Ascending aorta (tissue), 2 donors: Measurements from ENCODE around the gene ASB1. TPM values are rescaled to one million over a fixed set of nuclear protein-coding genes. Genes with fewer than 3 reads are reported as not detected.

Experiments used
- DNase-seq, 2 donors: peaks; one replicate each; pipeline ENCODE4 v3.0.0-alpha.2; 2019; ENCODE audit warnings: low spot score in 2 of 2
- H3K27ac ChIP-seq, 2 donors: fragments of 200-600 bp; sonication (generic); one replicate each; pipeline ENCODE4 v1.5.1; 2016 to 2017; ENCODE audit warnings: mild to moderate bottlenecking in 1 of 2
- H3K27me3 ChIP-seq: fragments of 200-600 bp; sonication (generic); one replicate; pipeline ENCODE4 v1.5.1; 2017
- H3K36me3 ChIP-seq, 2 donors: fragments of 200-600 bp; sonication (generic); one replicate each; pipeline ENCODE4 v1.5.1; 2016
- H3K4me1 ChIP-seq, 2 donors: fragments of 200-600 bp; sonication (generic); one replicate each; pipeline ENCODE4 v1.5.1; 2016 to 2017; ENCODE audit warnings: mild to moderate bottlenecking in 1 of 2
- H3K4me3 ChIP-seq, 2 donors: fragments of 200-600 bp; sonication (generic); one replicate each; pipeline ENCODE4 v1.5.1; 2016 to 2017; ENCODE audit warnings: mild to moderate bottlenecking in 1 of 2
- H3K9me3 ChIP-seq, 2 donors: fragments of 200-600 bp; sonication (generic); one replicate each; pipeline ENCODE4 v1.5.1; 2016
- CTCF ChIP-seq, 3 experiments: fragments of 200-600 bp in 2 of 3; fragments of 450-650 bp in 1 of 3; sonication (generic) in 2 of 3; IDR thresholded peaks; one replicate each; pipeline ENCODE4 v1.5.1; 2016 to 2019; ENCODE audit warnings: antibody characterized with exemption in 3 of 3, mild to moderate bottlenecking in 1 of 3, moderate library complexity in 1 of 3
- intact Hi-C: fragments of 100-400 bp; cut with DNase I; formaldehyde crosslinking; loops from one replicate; pipeline ENCODE4 v1.15.1; 2023
- total RNA-seq: library from RNA; depleted of rRNA; stranded (reverse); fragments of >200 nt; gene quantifications from one replicate; pipeline ENCODE4 v1.1.0, GENCODE V29; 2016

Gene ASB1
- total RNA-seq, 1 donor from 2014 or later, result 32.5 TPM

- Histone ChIP-seq H3K27ac (peak overlapping the region; percentile 50 to 70), H3K36me3 (no peaks in the 10 kb centered on the region), H3K4me1 (peaks cover 0 to 13% of the 10 kb centered on the region in 2 donors), H3K9me3 (no peaks in the 10 kb centered on the region), H3K4me3 (peak overlapping the region in 1 of 2 donors; percentile 44), H3K27me3 (no peaks in the 10 kb centered on the region)
- peak in 2 of 3 experiments; percentile 15 to 29 for TF ChIP-seq CTCF (IDR thresholded peaks at IDR 0.05)
- intact Hi-C loops, result loop anchor here (2.0 kb wide), 1 partner anchor 38 kb away; no protein-coding TSS in a partner anchor
- DNase-seq, result no peak
Measured at GRCh38 chr2:238408615-238409340, 17.9 kb upstream of the ASB1 start.

GRCh38 chr2:238409341-238410199 is 17.2 kb upstream of the ASB1 start:
- Histone ChIP-seq H3K4me3 (peak overlapping the region in 1 of 2 donors; percentile 44), H3K9me3 (no peaks in the 10 kb centered on the region), H3K27ac (peak overlapping the region; percentile 50 to 70), H3K36me3 (no peaks in the 10 kb centered on the region), H3K27me3 (no peaks in the 10 kb centered on the region), H3K4me1 (peaks cover 0 to 13% of the 10 kb centered on the region in 2 donors)
- TF ChIP-seq CTCF (IDR thresholded peaks at IDR 0.05), result no peak
- intact Hi-C loops, result loop anchor here (2.0 kb wide), 1 partner anchor 39 kb away; no protein-coding TSS in a partner anchor
- no peak for DNase-seq

DNA sequence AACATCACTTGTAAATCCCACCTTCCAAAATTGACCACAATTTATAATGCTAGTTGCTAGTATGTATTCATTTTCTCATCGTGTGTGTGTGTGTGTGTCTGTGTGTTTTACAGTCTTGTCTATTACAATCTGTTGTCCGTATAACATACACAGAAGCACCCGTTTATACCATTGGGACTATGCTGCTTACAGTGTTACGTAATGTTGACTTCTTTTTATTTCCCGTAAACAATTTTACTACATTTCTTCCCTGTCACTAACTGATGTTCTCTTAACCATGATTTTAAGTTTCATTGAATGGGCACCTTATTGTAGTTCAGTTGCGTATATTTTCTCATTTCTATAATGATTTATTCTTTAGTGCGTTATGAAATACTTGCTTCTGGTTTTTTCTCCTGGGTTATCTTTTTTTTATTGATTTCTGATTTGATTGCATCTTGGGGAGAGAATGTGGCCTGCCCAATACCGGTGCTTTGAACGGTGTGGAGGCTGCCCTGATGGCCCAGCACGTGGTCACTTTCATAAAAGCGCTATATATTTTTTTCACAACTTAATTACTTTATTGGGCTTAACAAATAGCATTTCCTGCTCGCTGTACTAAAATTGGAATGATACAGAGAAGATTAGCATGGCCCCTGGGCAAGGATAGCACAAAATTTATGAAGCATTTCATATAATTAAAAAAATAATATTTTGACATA is 14.5 kb upstream of the ASB1 start:
- intact Hi-C loops, result no loop called here
- no peak for DNase-seq
- Histone ChIP-seq H3K36me3 (no peaks in the 10 kb centered on the region), H3K4me3 (no peak overlapping the region), H3K9me3 (no peaks in the 10 kb centered on the region), H3K27me3 (no peaks in the 10 kb centered on the region), H3K4me1 (peaks cover 0 to 13% of the 10 kb centered on the region in 2 donors), H3K27ac (no peak overlapping the region)
- no peak for TF ChIP-seq CTCF (IDR thresholded peaks at IDR 0.05)

GRCh38 chr2:238413368-238413767 is 13.4 kb upstream of the ASB1 start:
- no peaks in the 10 kb centered on the region for H3K27me3 ChIP-seq
- intact Hi-C loops, result no loop called here
- DNase-seq, result no peak
- no peak overlapping the region for H3K4me3 ChIP-seq
- TF ChIP-seq CTCF (IDR thresholded peaks at IDR 0.05), result no peak
- no peaks in the 10 kb centered on the region for H3K36me3 ChIP-seq
- H3K4me1 ChIP-seq, result peaks cover 0 to 10% of the 10 kb centered on the region in 2 donors
- no peaks in the 10 kb centered on the region for H3K9me3 ChIP-seq
- H3K27ac ChIP-seq, result no peak overlapping the region

DNA sequence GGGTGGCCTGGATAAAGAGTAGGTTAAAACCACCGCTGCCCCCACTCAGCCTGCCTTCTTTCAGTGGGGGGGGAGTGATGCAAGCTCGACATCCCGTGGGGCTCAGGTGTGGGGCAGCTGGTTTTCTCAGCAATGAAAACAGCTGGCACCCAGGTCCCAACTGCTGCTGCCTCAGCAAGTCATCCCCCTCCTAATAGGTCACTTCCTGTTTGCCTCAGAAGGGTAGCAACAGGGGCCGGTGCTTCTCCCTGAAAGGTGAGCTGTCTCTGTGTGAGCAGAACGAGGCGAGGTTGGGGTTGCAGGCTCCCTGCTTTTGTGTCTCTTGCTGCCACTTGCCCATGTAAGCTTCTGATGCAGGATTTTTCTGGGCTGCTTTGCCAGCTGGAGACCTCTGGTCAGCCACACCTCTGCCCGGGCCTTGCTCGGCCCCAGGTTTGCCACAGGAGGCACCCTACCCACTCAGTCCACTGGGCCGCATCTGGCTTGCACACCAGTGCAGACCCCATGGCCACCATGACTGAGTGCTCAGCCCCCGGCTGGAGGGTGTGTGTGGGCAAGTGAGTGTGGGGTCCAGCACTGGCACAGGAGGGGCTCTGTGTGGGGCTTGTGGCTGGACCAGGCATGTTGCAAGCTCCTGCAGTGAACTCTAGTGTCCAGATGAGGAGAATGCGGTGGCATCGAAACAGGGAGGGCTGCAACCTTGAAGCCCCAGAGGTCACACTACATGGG is 11.5 kb upstream of the ASB1 start:
- DNase-seq, result no peak
- no peak for TF ChIP-seq CTCF (IDR thresholded peaks at IDR 0.05)
- no peak overlapping the region for H3K27ac ChIP-seq
- H3K4me1 ChIP-seq, result peaks cover 0 to 8% of the 10 kb centered on the region in 2 donors
- no peaks in the 10 kb centered on the region for H3K9me3 ChIP-seq
- H3K36me3 ChIP-seq, result no peaks in the 10 kb centered on the region
- no peaks in the 10 kb centered on the region for H3K27me3 ChIP-seq
- no peak overlapping the region for H3K4me3 ChIP-seq
- intact Hi-C loops, result no loop called here
